Left kidney (tissue), 2 donors: ENCODE results near the gene MORN1. TPM values are rescaled to one million over a fixed set of nuclear protein-coding genes. Genes with fewer than 3 reads are reported as not detected.

Source experiments
- DNase-seq: peaks from one replicate; pipeline ENCODE4 v3.0.0-alpha.2; 2013
- polyA plus RNA-seq: library from polyadenylated mRNA; unstranded; fragments of 120-200 nt; gene quantifications from one replicate; pipeline ENCODE4 v1.2.1, GENCODE V29; 2013; ENCODE audit not compliant: insufficient read length

The MORN1 gene
- polyA plus RNA-seq, 1 donor: 16.1 TPM

DNA sequence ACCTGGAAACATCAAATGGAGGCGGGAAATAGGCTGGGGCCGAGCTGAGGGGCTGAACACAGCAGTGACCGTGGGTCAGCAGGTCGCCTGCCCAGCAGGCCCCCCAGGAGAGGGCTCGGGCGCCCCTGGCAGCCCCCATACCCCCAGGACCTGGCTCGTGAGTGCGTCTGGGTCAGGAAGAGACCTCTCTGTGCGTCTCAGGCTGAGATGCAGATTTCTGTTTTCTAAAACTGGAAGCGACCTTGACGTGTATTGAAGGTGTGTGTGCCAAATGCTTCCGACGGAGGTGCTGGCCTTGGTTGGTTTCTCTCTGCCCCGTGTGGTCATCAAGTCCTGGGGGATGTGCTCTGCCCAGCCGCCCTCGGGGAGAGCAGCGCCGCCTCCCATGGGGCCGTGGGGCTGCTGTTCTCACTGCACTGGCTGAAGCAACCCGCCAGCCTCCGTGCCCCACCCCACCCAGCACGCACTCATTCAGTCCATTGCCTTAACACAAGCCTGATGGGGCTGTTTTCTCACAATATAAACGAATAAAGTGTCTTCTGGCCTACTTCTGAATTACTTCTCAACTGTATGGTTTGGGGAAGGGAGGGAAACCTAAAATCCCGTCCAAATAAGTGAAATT is 13.6 kb upstream of the MORN1 start:
- DNase-seq: no peak

DNA sequence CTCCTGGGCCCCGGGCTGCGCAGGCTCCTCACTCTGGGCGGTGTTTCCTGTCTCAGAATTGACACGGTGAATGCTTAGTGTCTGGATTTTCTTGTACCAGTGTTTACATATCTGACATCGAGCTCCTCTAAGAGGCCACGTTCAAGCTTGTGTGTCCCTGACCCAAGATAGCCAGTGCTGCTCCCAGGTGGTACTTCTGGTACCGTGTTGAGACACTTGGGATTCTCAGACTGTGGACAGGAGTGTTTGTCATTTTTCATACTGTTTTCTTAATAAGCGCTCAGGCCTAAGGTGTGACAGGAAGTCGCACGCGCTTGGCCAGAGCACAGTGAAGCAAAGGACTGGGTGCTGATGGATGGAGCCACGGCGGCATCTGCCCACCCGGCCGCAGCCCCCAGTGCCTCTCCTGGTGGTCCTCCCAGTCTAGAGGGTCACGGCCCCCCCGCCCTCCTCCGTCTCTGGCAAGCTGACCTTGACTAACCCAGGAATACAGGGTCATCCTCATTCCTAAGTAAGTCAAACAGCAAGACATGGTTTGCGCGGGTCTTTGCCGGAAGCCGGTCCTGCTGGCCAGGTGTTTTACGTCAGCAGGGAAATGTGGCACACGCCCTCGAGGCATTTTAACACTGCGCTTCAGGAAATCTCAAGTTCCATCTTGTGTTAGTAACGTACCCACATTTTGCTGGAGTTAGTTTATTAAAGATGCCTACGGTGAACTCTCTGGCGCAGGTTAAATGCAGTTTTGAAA is 13.0 kb upstream of the MORN1 start:
- DNase-seq: no peak

DNA sequence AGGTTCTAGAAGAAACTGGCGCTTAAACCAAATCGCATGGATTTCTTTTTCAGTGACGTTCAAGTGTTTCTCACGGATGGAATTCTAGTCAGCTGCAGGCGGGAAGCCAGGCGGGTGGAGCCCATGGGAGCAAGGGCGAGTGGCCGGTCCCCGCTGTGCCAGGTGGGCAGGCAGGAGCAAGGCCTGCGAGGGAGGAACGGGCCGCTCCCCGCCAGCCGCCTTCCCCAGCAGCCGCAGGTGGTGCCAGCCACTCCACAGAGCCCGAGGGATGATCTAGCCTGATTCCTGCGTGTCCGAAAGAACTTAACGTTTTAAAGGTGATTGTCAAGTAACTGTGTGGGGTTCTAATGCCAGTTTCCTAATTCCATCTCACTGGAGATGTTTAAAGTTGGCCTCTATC is 11.9 kb upstream of the MORN1 start:
- DNase-seq: no peak

DNA sequence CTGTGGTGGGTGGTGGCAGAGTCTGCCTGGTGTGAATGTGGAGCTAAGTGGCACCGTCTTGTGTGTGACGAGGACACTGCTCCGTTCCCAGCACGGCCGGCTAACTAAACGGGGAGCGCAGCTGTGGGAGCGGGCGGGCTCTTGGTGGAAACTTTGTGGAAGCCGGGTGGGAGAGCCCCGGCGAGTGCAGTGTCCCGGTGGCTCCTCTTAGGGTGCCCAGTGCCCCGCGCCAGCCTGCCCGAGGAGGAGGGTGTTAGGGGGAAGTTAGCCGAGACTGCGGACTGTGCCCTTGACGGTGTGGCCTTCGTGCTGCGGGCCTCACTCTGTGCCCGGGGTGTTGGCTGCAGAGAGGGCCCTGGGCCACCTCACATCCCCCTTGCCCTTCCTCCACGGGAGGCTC is 11.1 kb upstream of the MORN1 start:
- no peak for DNase-seq

DNA sequence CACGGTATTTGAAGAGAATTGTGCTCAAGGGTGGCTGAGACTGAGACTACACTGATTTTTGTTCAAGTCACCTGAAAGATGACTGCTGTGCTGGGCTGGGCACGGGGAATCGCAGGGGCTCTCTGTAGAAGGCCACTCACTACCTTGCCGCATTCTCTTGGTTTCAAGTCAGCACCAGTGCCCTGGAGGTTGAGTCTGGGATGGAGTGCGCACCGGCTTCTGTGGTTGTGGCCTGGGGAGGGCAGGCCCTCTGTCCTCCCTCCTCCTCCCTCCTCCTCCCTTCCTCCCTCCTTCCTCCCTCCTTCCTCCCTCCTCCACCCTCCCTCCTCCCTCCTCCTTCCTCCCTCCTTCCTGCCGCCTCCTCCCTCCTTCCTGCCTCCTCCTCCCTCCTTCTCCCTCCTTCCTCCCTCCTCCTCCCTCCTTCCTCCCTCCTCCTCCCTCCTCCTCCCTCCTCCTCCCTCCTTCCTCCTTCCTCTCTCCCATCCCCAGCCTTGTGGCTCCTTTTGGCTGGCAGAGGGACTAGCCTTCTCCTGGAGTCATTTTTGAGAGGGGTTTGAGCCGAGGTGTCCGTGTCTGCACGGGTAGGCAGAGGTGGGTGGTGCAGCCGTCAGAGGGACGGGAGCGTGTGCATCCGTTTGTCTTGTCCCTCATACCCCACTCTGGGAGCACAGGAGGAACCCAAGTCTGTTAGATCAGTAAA is 9.7 kb upstream of the MORN1 start:
- no peak for DNase-seq

DNA sequence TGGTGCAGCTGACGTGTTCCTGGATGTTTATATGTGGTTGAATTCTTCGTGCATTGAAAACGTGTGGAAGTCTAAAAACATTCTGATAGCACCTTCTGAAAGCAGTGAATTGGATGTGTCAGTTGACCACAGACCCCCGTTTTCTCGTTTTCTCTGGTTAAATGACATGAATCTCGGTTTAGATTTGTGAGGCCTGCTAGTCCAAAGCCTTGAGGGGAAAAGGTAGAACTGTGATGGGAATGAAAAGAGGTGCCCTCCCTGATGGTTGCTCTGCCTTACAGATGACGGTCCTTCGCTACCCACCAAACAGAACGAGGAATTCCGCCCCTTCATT is 9.2 kb upstream of the MORN1 start:
- no peak for DNase-seq

GRCh38 chr1:2399890-2400575 is 8.7 kb upstream of the MORN1 start:
- DNase-seq: no peak

- no peak for DNase-seq
These were observed 7.5 kb upstream of the MORN1 start for GRCh38 chr1:2398871-2399270.

GRCh38 chr1:2397007-2397679 is 5.8 kb upstream of the MORN1 start:
- no peak for DNase-seq

- DNase-seq: no peak
These were observed 5.1 kb upstream of the MORN1 start for GRCh38 chr1:2396476-2396875.

DNA sequence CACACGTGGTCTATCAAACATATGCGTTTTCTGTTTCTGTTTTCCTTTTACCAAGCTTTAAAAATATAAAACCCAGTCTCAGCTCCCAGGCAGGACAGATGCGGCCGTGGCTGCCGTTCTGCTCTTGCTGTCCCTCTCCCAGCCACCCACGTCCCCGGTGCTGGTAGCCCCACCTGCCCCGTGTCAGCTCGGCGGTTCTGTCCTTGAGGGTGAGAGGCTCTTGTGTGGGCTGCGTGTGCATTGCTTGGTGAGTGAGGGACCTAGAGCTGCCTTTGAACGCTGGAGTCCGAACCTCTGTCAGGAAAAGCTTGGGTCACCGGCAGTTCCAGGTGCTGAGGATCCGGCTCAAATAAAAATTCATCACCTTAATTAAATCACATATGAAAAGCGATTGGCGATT is 4.7 kb upstream of the MORN1 start:
- DNase-seq: no peak

DNA sequence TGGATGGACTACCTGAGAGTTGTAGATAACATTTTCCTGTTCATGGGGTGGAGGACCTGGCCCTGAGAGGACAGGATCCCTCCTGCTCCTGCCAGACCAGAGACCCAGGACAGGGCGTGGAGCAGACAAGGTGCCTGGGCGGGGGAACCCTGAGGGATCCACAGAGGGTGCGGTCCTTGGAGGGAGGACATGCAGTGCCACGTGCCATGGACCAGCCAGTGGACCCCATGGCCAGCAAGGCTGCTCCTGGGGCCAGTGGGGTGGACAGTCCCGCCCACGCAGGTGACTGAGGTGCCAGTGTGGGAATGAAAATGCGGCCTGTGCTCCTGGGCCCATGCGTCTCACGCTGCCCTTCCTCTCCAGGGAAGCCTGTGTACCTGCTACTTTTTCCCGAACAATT is 3.9 kb upstream of the MORN1 start:
- no peak for DNase-seq

DNA sequence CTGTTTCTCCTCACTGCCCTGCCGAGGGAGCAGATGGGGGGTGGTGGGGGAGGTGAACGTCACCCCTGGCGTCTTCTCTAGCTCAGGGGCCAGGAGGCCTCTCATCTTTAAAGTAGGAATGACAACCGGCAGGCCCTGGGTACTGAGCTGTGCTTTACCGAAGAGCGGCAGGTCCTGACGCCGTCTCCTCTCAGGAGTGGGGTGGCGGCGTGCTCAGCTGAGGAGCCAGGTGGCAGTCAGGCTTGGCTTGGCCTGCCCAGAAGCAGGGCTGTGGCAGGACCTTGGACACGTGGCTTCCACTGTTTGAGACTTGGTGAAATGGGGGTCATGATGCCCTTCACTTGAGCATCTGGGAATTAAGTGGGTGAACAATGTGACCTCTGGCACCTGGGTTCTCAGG is 3.4 kb upstream of the MORN1 start:
- DNase-seq: no peak

GRCh38 chr1:2394220-2394619 is 2.9 kb upstream of the MORN1 start:
- no peak for DNase-seq

DNA sequence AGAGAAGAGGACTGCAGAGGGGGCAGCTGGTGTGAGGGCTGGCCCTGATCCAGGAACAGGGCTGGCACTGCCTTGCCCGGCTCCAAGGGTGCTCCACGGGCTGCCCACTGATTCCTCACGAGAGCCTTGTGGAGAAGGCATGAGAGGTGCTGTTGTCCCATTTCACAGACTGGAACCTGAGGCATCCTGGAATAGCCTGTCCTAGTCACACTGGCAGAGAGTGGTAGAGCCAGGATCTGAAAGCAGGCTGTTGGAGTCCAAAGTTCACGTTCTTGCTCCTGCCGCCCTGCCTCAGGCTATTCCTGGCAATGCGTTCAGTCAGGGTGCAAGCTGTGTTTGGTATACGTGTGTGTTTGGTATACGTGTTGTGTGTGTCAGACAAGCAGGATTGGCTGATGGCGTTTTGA is 2.1 kb upstream of the MORN1 start:
- DNase-seq: no peak

- DNase-seq: no peak
These were observed 1.3 kb upstream of the MORN1 start for GRCh38 chr1:2392686-2393085.

DNA sequence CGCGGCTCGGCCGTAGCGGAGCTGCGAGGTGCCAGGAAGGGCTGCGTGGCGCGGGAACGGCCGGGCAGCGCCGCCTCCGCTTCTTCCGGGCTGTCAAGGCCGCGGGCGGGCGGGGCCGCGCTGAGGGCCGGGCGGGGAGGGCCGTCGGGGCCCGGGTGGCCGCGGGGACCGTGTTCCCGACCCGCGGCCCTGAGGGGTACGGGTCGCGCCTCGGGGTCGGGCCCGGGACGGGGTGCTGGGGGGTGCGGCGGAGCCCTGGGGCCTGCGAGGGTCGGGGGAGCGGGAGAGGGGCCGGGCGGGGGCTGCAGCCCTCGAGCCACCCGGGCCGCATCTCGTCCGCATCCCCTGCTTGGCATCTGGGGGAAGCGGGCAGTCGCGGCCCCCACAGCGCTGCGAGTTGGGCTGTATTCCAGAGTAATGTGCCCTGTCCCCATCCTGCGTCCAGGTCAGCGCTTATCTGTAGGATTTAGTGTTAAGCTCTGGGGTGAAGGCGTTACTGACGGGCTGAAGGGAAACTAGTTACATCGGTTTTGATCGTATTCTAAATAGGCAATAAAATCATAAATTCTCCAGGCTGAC is 666 bp upstream of the MORN1 start:
- no peak for DNase-seq

DNA sequence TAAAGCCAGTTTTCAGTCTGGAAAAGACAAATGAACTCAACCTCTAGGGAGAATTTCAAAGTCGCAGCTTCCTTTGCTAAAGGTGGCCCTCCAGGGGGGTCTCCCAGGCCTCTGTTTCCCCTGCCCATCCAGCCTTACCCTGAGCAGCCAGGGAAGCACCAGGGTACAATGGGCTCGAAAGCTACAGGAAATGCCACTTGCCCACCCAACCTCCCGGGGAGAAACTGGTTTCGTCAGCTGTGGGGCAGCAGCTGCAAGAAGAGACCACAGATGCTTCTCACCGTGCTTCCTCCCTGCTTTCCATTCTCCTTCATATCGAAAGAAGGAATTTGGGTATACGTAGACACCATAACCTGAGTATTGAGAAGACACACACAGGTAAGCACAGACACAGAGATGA is 1.7 kb downstream of the MORN1 start:
- no peak for DNase-seq

DNA sequence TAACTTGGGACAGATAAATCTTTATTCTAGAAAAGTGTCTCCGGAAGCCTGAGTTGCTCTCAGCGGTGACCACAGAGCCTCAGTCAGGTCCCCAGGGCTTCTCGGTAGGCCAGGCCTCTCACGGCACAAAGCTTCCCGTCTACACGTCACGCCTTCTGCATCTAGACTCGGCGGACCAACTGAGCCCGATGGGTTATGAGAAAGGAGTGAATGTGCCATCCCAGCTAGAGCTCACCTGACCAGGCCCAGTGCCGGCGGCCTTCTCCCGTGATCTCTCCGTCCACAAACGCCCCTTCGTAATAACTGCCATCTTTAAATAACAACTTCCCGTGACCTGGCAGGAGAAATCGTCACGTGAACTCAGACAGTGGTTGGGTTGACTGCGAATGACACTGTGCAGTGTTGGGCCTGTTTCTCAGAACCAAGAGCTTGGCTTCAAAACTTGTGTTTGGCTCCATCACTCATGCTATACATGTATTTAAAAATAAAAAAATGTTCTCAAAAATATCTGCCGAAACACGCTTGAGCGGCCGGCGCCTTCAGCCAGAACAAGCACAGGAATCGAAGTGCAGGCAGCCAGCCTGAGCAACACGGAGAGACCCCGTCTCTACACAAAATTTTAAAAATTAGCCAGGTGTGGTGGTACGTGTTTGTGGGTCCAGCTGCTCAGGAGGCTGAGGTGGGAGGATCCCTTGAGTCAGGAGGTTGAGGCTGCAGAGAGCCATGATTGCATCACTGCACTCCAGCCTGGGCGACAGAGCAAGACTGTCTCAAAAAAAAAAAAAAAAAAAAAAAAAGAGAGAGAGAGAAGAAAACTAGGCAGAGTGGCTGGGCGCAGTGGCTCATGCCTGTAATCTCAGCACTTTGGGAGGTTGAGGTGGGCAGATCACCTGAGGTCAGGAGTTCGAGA is 3.1 kb downstream of the MORN1 start:
- no peak for DNase-seq

- DNase-seq: no peak
These were observed 4.4 kb downstream of the MORN1 start for GRCh38 chr1:2386636-2387611.
